GM12875 (cell line): Measurements from ENCODE around the gene RACGAP1.

Source experiments
- H3K4me3 ChIP-seq: one replicate; pipeline ENCODE4 v1.5.1; 2011; ENCODE audit warnings: low read depth, low read length, control low read depth
- TF ChIP-seq, protein P1 (sequence below): IDR thresholded peaks from 2 replicates; pipeline ENCODE4 v1.5.1; 2011; ENCODE audit warnings: low read depth, mild to moderate bottlenecking, control low read depth, inconsistent platforms, low read length, moderate library complexity, borderline replicate concordance; ENCODE audit not compliant: insufficient read depth

Gene RACGAP1

GRCh38 chr12:49980501-49981349 is 44.6 kb downstream of the RACGAP1 start:
- no peak overlapping the region for H3K4me3 ChIP-seq
- TF ChIP-seq, protein P1, sequence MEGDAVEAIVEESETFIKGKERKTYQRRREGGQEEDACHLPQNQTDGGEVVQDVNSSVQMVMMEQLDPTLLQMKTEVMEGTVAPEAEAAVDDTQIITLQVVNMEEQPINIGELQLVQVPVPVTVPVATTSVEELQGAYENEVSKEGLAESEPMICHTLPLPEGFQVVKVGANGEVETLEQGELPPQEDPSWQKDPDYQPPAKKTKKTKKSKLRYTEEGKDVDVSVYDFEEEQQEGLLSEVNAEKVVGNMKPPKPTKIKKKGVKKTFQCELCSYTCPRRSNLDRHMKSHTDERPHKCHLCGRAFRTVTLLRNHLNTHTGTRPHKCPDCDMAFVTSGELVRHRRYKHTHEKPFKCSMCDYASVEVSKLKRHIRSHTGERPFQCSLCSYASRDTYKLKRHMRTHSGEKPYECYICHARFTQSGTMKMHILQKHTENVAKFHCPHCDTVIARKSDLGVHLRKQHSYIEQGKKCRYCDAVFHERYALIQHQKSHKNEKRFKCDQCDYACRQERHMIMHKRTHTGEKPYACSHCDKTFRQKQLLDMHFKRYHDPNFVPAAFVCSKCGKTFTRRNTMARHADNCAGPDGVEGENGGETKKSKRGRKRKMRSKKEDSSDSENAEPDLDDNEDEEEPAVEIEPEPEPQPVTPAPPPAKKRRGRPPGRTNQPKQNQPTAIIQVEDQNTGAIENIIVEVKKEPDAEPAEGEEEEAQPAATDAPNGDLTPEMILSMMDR, result no peak

GRCh38 chr12:49979791-49980190 is 45.5 kb downstream of the RACGAP1 start:
- TF ChIP-seq, protein P1, result no peak
- no peak overlapping the region for H3K4me3 ChIP-seq

DNA sequence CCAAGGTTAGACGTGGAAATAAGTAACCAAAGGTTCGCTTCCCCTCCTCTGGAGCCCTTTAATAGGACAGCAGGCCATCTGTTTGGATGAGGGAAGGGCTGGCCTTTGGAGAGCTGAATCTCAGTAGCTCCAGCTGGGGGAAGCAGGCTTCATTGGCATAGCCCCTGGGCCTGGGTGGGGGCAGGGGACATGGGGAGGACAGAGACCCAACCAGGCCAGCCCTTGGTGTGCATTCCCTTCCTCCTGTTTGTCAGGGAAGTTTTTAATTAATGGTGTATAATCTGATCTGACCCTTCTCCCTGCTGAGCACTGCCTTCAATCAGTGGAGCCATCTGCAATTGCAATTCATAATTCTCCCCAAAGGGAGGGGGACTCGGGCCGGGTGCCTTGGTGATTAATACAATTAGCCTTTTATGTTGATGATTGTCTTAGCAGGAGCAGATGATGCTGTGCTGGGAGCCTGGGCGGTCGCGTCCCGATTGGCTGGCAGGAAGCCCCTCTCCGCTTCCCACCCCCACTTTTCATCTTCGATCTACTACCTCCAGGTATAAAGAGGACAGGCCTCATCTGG is 46.2 kb downstream of the RACGAP1 start:
- H3K4me3 ChIP-seq, result no peak overlapping the region
- TF ChIP-seq, protein P1, result no peak

DNA sequence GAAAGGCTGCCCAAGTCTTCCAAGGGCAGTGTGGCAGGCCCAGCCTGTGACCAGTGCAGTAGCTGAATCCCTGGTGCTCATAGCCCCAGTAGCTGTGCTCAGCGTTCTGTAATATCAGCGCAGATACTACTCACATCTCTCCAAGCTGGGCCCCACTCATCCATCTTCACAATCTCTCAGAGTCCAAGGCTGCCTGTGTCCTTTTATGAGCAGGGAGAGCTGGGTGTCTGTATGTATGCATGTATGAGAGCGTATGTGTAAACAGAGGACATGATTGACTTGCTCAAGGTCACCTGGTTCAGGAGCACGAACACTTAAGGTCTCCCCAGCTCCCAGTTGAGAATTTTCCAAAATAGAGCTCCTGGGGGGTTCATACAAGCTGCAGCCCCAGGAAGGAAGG is 47.2 kb downstream of the RACGAP1 start:
- TF ChIP-seq, protein P1, result no peak

GRCh38 chr12:49976557-49976956 is 48.7 kb downstream of the RACGAP1 start:
- no peak overlapping the region for H3K4me3 ChIP-seq
- TF ChIP-seq, protein P1, result no peak

More for the DNA sequence above, 47.2 kb downstream of the RACGAP1 start:
- H3K4me3 ChIP-seq, result no peak overlapping the region

- TF ChIP-seq, protein P1, result no peak
- H3K4me3 ChIP-seq, result no peak overlapping the region
Observed at GRCh38 chr12:49975318-49975761, 50.0 kb downstream of the RACGAP1 start.
